ENCODE data around the gene CHRNG.

DNA sequence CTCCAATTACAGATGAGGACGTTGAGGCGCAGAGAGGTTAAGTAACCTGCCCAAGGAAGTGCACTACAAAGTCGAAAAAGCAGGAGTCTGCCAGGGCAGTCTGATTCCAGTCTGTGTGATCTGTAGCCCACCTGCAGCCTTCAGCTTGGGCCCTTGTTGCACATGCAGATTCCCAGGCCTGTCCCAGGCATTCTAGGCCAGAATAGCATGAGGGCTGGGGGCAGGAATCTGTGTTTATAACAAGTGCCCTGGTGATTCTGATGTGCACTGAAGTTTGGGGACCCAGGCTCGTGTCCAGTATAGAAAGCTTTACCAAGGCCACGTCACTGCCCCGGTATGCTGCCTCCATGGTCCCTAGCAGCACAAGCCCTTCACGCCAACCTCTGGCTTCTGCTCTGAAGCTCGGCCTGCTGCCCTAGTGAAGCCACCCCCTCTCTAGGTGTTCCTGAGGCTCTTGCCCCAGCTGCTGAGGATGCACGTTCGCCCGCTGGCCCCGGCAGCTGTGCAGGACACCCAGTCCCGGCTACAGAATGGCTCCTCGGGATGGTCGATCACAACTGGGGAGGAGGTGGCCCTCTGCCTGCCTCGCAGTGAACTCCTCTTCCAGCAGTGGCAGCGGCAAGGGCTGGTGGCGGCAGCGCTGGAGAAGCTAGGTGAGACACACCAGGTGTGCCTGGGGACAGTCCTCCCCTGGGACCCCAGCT, 4.6 kb downstream of the CHRNG start:
- TF ChIP-seq, protein P1, sequence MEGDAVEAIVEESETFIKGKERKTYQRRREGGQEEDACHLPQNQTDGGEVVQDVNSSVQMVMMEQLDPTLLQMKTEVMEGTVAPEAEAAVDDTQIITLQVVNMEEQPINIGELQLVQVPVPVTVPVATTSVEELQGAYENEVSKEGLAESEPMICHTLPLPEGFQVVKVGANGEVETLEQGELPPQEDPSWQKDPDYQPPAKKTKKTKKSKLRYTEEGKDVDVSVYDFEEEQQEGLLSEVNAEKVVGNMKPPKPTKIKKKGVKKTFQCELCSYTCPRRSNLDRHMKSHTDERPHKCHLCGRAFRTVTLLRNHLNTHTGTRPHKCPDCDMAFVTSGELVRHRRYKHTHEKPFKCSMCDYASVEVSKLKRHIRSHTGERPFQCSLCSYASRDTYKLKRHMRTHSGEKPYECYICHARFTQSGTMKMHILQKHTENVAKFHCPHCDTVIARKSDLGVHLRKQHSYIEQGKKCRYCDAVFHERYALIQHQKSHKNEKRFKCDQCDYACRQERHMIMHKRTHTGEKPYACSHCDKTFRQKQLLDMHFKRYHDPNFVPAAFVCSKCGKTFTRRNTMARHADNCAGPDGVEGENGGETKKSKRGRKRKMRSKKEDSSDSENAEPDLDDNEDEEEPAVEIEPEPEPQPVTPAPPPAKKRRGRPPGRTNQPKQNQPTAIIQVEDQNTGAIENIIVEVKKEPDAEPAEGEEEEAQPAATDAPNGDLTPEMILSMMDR (IDR thresholded peaks at IDR 0.05; ENCODE audit: poor library complexity), result no peak
- TF ChIP-seq EZH2 (IDR thresholded peaks at IDR 0.05; ENCODE audit: borderline replicate concordance), result no peak

Measured in hepatocyte (in vitro differentiated cells).